Mesendoderm (in vitro differentiated cells): ENCODE results near the gene PSMD6.

Experiments
- DNase-seq: peaks from one replicate; pipeline ENCODE4 v3.0.0; 2013
- H2AK5ac ChIP-seq: 2 replicates; pipeline ENCODE4 v1.6.1; 2013; ENCODE audit warnings: low read length, inconsistent platforms
- H2BK120ac ChIP-seq: 2 replicates; pipeline ENCODE4 v1.6.1; 2013; ENCODE audit warnings: low read depth, mild to moderate bottlenecking, low read length, moderate library complexity, mixed read lengths
- H2BK15ac ChIP-seq: replicated peaks from 2 replicates; pipeline ENCODE4 v1.6.1; 2013; ENCODE audit warnings: low read depth, mild to moderate bottlenecking, moderate library complexity
- H2BK5ac ChIP-seq: 2 replicates; pipeline ENCODE4 v1.6.1; 2013; ENCODE audit warnings: low read length, inconsistent platforms
- H3K18ac ChIP-seq: 2 replicates; pipeline ENCODE4 v1.6.1; 2013; ENCODE audit warnings: mild to moderate bottlenecking, low read length, mixed read lengths
- H3K23ac ChIP-seq: one replicate; pipeline ENCODE4 v1.6.1; 2013; ENCODE audit warnings: low read length
- H3K27ac ChIP-seq: 2 replicates; pipeline ENCODE4 v1.5.1; 2013; ENCODE audit warnings: low read depth, mild to moderate bottlenecking, inconsistent platforms, low read length, moderate library complexity
- H3K27me3 ChIP-seq: 2 replicates; pipeline ENCODE4 v1.6.1; 2013; ENCODE audit warnings: low read length, control low read depth, mild to moderate bottlenecking, inconsistent platforms; ENCODE audit not compliant: insufficient read depth, poor library complexity
- H3K36me3 ChIP-seq: 2 replicates; pipeline ENCODE4 v1.6.1; 2013; ENCODE audit warnings: low read length, inconsistent platforms; ENCODE audit not compliant: control insufficient read depth, insufficient read depth
- H3K4ac ChIP-seq: one replicate; pipeline ENCODE4 v1.6.1; 2013; ENCODE audit warnings: low read depth, mild to moderate bottlenecking, low read length, moderate library complexity
- H3K4me1 ChIP-seq: 2 replicates; pipeline ENCODE4 v1.6.1; 2013; ENCODE audit warnings: low read depth, low read length, inconsistent platforms; ENCODE audit not compliant: control insufficient read depth
- H3K4me2 ChIP-seq: 2 replicates; pipeline ENCODE4 v1.6.1; 2013; ENCODE audit warnings: low read length
- H3K4me3 ChIP-seq: 2 replicates; pipeline ENCODE4 v1.5.1; 2013; ENCODE audit warnings: mild to moderate bottlenecking, low read length
- H3K56ac ChIP-seq: one replicate; pipeline ENCODE4 v1.6.1; 2013; ENCODE audit warnings: low read length
- H3K79me1 ChIP-seq: 2 replicates; pipeline ENCODE4 v1.6.1; 2013; ENCODE audit warnings: low read length, inconsistent platforms
- H3K79me2 ChIP-seq: 2 replicates; pipeline ENCODE4 v1.6.1; 2013; ENCODE audit warnings: mild to moderate bottlenecking, low read length; ENCODE audit not compliant: control insufficient read depth, insufficient read depth
- H3K9ac ChIP-seq: 2 replicates; pipeline ENCODE4 v1.6.1; 2013; ENCODE audit warnings: low read length, inconsistent platforms
- H4K5ac ChIP-seq: one replicate; pipeline ENCODE4 v1.6.1; 2013; ENCODE audit warnings: low read length
- H4K8ac ChIP-seq: one replicate; pipeline ENCODE4 v1.6.1; 2013; ENCODE audit warnings: low read depth, mild to moderate bottlenecking, control low read depth, low read length, moderate library complexity
- WGBS: extraction: QIAGEN DNeasy Blood & Tissue Kit; methylation state at CpG from one replicate; pipeline ENCODE4 v1.1.7; 2013; ENCODE audit warnings: low lambda C conversion rate, missing lambda C conversion rate; ENCODE audit not compliant: insufficient coverage; ENCODE audit errors: extremely low coverage; 5-methylcytosine and 5-hydroxymethylcytosine counted together

Gene PSMD6

DNA sequence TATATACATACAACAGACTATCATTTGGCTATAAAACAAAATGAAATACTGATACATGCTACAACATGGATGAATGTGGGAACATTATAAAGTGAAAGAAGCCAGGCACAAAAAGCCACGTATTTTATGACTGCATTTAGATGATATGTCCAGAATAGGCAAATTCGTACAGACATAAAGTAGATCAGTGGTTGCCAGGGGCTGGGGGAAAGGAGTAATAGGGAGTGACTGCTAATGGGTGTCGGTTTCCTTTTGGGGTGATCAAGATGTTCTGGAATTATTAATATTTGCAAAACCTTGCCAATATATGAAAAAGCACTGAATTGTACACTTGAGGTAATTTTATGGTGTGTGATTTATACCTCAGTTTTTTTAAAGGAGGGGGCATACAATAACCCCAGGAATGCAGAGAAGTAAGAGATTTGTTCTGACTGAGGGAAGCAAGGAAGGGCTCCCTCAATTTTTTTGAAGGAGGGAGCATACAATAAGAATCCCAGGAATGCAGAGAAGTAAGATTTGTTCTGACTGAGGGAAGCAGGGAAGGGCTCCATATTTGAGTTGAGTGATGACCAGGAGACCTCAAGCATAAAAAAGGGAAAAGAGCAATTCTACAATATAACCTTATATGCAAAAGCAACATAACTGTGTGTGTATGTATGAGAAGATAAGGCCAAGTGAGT is 6.2 kb downstream of the PSMD6 start:
- Histone ChIP-seq H3K4me1 (no peaks in the 10 kb centered on the region), H4K5ac (no peak overlapping the region), H2BK120ac (no peak overlapping the region), H3K4me2 (no peak overlapping the region), H3K23ac (no peak overlapping the region), H3K56ac (no peak overlapping the region), H3K4ac (no peak overlapping the region), H2AK5ac (no peak overlapping the region), H3K18ac (no peak overlapping the region), H2BK15ac (no peak overlapping the region), H4K8ac (no peak overlapping the region), H3K27ac (no peak overlapping the region), H3K27me3 (no peaks in the 10 kb centered on the region), H2BK5ac (no peak overlapping the region), H3K9ac (no peak overlapping the region), H3K36me3 (peaks cover 6% of the 10 kb centered on the region), H3K4me3 (no peak overlapping the region), H3K79me2 (peaks cover 2% of the 10 kb centered on the region), H3K79me1 (peaks cover 3% of the 10 kb centered on the region)
- WGBS, result no CpG with 5 or more reads among the region's 3 CpGs
- no peak for DNase-seq

- Histone ChIP-seq H3K36me3 (peaks cover 15% of the 10 kb centered on the region), H3K56ac (no peak overlapping the region), H4K5ac (no peak overlapping the region), H3K27me3 (no peaks in the 10 kb centered on the region), H3K4me3 (no peak overlapping the region), H3K27ac (no peak overlapping the region), H2BK120ac (no peak overlapping the region), H3K18ac (no peak overlapping the region), H3K4me1 (no peaks in the 10 kb centered on the region), H3K79me2 (no peaks in the 10 kb centered on the region), H4K8ac (no peak overlapping the region), H3K23ac (no peak overlapping the region), H3K4me2 (no peak overlapping the region), H2BK15ac (no peak overlapping the region), H3K9ac (no peak overlapping the region), H3K4ac (no peak overlapping the region), H2BK5ac (no peak overlapping the region), H2AK5ac (no peak overlapping the region), H3K79me1 (peaks cover 6% of the 10 kb centered on the region)
- DNase-seq, result no peak
- WGBS, result no CpG with 5 or more reads among the region's 5 CpGs
Observed at GRCh38 chr3:64011685-64012084, 11.6 kb downstream of the PSMD6 start.

- WGBS, result no CpG with 5 or more reads among the region's 5 CpGs
- Histone ChIP-seq H3K23ac (no peak overlapping the region), H4K8ac (no peak overlapping the region), H3K4ac (no peak overlapping the region), H3K79me1 (peaks cover 6% of the 10 kb centered on the region), H3K4me3 (no peak overlapping the region), H3K56ac (no peak overlapping the region), H2BK15ac (no peak overlapping the region), H3K27ac (no peak overlapping the region), H4K5ac (no peak overlapping the region), H2AK5ac (no peak overlapping the region), H3K4me2 (no peak overlapping the region), H2BK120ac (no peak overlapping the region), H3K18ac (no peak overlapping the region), H3K4me1 (no peaks in the 10 kb centered on the region), H3K9ac (no peak overlapping the region), H3K36me3 (peaks cover 15% of the 10 kb centered on the region), H2BK5ac (no peak overlapping the region), H3K27me3 (no peaks in the 10 kb centered on the region), H3K79me2 (no peaks in the 10 kb centered on the region)
- no peak for DNase-seq
Observed at GRCh38 chr3:64010199-64010598, 13.1 kb downstream of the PSMD6 start.

DNA sequence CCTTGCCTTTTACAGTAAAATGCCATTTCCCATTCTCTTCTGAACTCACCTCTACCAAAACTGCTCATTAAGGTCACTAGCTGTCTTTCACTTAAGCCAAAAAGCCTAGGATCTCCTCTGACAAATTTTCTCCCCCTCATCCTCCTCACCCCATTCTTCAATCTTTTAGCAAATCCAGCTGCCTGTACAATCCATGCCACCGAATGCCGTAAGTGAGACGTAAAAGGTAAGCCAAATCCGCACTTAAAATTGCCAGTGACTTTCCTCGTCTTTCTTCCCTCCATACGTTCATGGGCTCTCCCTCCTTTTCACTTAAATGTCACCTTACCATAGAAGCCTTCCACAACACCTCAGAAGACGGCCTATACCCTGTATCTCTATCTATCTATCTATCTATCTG is 13.8 kb downstream of the PSMD6 start:
- Histone ChIP-seq H3K4ac (no peak overlapping the region), H3K9ac (no peak overlapping the region), H2AK5ac (no peak overlapping the region), H3K36me3 (peaks cover 15% of the 10 kb centered on the region), H3K23ac (no peak overlapping the region), H3K18ac (no peak overlapping the region), H2BK15ac (no peak overlapping the region), H3K79me1 (peaks cover 3% of the 10 kb centered on the region), H4K5ac (no peak overlapping the region), H3K4me1 (no peaks in the 10 kb centered on the region), H3K4me2 (no peak overlapping the region), H3K27me3 (no peaks in the 10 kb centered on the region), H3K4me3 (no peak overlapping the region), H4K8ac (no peak overlapping the region), H2BK5ac (no peak overlapping the region), H3K27ac (no peak overlapping the region), H3K79me2 (no peaks in the 10 kb centered on the region), H3K56ac (no peak overlapping the region), H2BK120ac (no peak overlapping the region)
- DNase-seq, result no peak
- no CpG with 5 or more reads among the region's 7 CpGs for WGBS

GRCh38 chr3:64008487-64009351 is 14.6 kb downstream of the PSMD6 start:
- H2BK15ac ChIP-seq, result no peak overlapping the region
- no peak overlapping the region for H3K4ac ChIP-seq
- no peak overlapping the region for H2AK5ac ChIP-seq
- DNase-seq, result no peak
- no peak overlapping the region for H4K5ac ChIP-seq
- no peak overlapping the region for H3K18ac ChIP-seq
- H2BK120ac ChIP-seq, result no peak overlapping the region
- H3K27me3 ChIP-seq, result no peaks in the 10 kb centered on the region
- no CpG with 5 or more reads among the region's 7 CpGs for WGBS
- H2BK5ac ChIP-seq, result no peak overlapping the region
- H3K56ac ChIP-seq, result no peak overlapping the region
- H3K4me2 ChIP-seq, result no peak overlapping the region
- no peaks in the 10 kb centered on the region for H3K79me2 ChIP-seq
- H3K79me1 ChIP-seq, result peaks cover 3% of the 10 kb centered on the region
- H3K27ac ChIP-seq, result no peak overlapping the region
- H3K4me1 ChIP-seq, result no peaks in the 10 kb centered on the region
- no peak overlapping the region for H3K9ac ChIP-seq
- H3K36me3 ChIP-seq, result peaks cover 15% of the 10 kb centered on the region
- H4K8ac ChIP-seq, result no peak overlapping the region
- no peak overlapping the region for H3K23ac ChIP-seq
- H3K4me3 ChIP-seq, result no peak overlapping the region
